IPS DF 6.9 (cell line): ENCODE results near the gene LASP1.

Source experiments
- DNase-seq: peaks from one replicate; pipeline ENCODE4 v3.0.0-alpha.2; 2013; ENCODE audit warnings: low read depth, low spot score
- H3K27ac ChIP-seq: one replicate; pipeline ENCODE4 v1.5.1; 2013; ENCODE audit warnings: low read length, control low read depth
- H3K27me3 ChIP-seq: 2 replicates; pipeline ENCODE4 v1.6.1; 2013; ENCODE audit warnings: mild to moderate bottlenecking, low read length; ENCODE audit not compliant: control insufficient read depth, insufficient read depth
- H3K36me3 ChIP-seq: 2 replicates; pipeline ENCODE4 v1.6.1; 2013; ENCODE audit warnings: low read length; ENCODE audit not compliant: control insufficient read depth, insufficient read depth
- H3K4me1 ChIP-seq: 2 replicates; pipeline ENCODE4 v1.6.1; 2013; ENCODE audit warnings: low read length; ENCODE audit not compliant: control insufficient read depth, insufficient read depth
- H3K4me3 ChIP-seq: 2 replicates; pipeline ENCODE4 v1.5.1; 2013; ENCODE audit warnings: mild to moderate bottlenecking, low read length
- H3K9me3 ChIP-seq: 2 replicates; pipeline ENCODE4 v1.6.1; 2013; ENCODE audit warnings: low read length, inconsistent platforms; ENCODE audit not compliant: control insufficient read depth, insufficient read depth
- WGBS: extraction: QIAGEN DNeasy Blood & Tissue Kit; methylation state at CpG from one replicate; pipeline ENCODE4 v1.1.7; 2013; ENCODE audit warnings: mixed read lengths, missing lambda C conversion rate; ENCODE audit not compliant: insufficient read length, insufficient coverage; 5-methylcytosine and 5-hydroxymethylcytosine counted together

The LASP1 gene, protein sequence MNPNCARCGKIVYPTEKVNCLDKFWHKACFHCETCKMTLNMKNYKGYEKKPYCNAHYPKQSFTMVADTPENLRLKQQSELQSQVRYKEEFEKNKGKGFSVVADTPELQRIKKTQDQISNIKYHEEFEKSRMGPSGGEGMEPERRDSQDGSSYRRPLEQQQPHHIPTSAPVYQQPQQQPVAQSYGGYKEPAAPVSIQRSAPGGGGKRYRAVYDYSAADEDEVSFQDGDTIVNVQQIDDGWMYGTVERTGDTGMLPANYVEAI

GRCh38 chr17:38869526-38870258, at the start of gene LASP1:
Gene LASP1 (plus strand): TSS chr17:38870058. CDS start chr17:38870190, 132 bp downstream.
- DNase-seq, result no peak
- WGBS, result no CpG with 5 or more reads among the region's 73 CpGs
- Histone ChIP-seq H3K4me1 (peaks cover 7% of the 10 kb centered on the region; the same call in 1 of the 2 replicates), H3K4me3 (peak within 1 kb of the TSS; percentile 73), H3K27ac (no peak within 1 kb of the TSS), H3K9me3 (no peaks in the 10 kb centered on the region), H3K27me3 (no peaks in the 10 kb centered on the region), H3K36me3 (no peaks in the 10 kb centered on the region; the same call in 1 of the 2 replicates)

- Histone ChIP-seq H3K4me3 (peak within 1 kb of the TSS; percentile 81; the same call in 1 of the 2 replicates), H3K27ac (no peak within 1 kb of the TSS), H3K4me1 (no peaks in the 10 kb centered on the region), H3K9me3 (no peaks in the 10 kb centered on the region), H3K36me3 (peaks cover 6% of the 10 kb centered on the region), H3K27me3 (no peaks in the 10 kb centered on the region)
- WGBS, result no CpG with 5 or more reads among the region's 55 CpGs
- peak; percentile 89 for DNase-seq
Measured at GRCh38 chr17:38824899-38825761, 44.7 kb upstream of the LASP1 start, which contains the start of gene CWC25. Gene CWC25 (minus strand): TSS chr17:38825321. CDS start chr17:38825183, 138 bp downstream.

GRCh38 chr17:38825762-38826247, 44.1 kb upstream of the LASP1 start:
- Histone ChIP-seq H3K9me3 (no peaks in the 10 kb centered on the region), H3K27ac (no peak overlapping the region), H3K4me3 (peak overlapping the region; percentile 81; the same call in 1 of the 2 replicates), H3K4me1 (no peaks in the 10 kb centered on the region), H3K27me3 (no peaks in the 10 kb centered on the region), H3K36me3 (no peaks in the 10 kb centered on the region; the same call in 1 of the 2 replicates)
- no peak for DNase-seq
- WGBS, result no CpG with 5 or more reads among the region's 17 CpGs

DNA sequence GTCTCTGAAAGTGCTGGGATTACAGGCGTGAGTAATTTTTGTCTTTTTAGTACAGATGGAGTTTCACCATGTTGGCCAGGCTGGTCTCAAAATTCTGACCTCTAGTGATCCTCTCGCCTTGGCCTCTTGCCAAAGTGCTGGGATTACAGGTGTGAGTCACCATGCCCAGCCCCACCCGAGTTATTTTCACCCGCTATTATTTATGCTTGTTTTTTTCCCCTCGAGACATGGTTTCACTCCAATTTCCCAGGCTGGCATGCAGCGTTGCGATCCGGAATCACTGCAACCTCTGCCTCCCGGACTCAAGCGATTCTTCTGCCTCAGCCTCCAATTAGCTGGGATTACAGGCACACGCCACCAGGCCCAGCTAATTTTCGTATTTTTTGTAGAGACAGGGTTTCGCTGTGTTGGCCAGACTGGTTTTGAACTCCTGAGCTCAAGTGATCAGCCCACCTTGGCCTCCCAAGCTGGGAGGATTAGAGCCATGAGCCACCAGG, 25.5 kb upstream of the LASP1 start:
- Histone ChIP-seq H3K9me3 (no peaks in the 10 kb centered on the region), H3K4me3 (no peak overlapping the region), H3K27ac (no peak overlapping the region), H3K27me3 (no peaks in the 10 kb centered on the region), H3K36me3 (peaks cover 16% of the 10 kb centered on the region; the same call in 1 of the 2 replicates), H3K4me1 (peaks cover 1% of the 10 kb centered on the region; the same call in 1 of the 2 replicates)
- no CpG with 5 or more reads among the region's 13 CpGs for WGBS
- no peak for DNase-seq

DNA sequence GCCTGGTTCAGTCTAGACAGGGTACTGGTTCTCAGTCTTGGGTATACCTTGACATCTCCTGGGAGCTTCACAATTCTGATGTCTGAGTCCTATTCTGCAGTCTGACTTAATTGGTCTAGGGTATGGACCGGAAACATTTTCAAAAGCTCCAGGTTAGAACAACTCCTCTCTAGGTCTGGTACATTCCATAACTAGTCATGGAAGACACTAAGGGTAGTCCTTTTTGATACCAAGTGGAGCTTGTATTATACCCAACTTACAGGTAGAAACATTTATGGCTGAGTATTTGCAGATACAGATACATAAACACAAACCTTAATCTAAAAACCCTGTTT, 21.3 kb upstream of the LASP1 start:
- peaks cover 32% of the 10 kb centered on the region; the same call in 1 of the 2 replicates for H3K36me3 ChIP-seq
- no peaks in the 10 kb centered on the region for H3K27me3 ChIP-seq
- no peak overlapping the region for H3K27ac ChIP-seq
- H3K4me1 ChIP-seq, result no peaks in the 10 kb centered on the region
- no peak for DNase-seq
- WGBS, result no CpG with 5 or more reads among the region's 1 CpG
- H3K4me3 ChIP-seq, result no peak overlapping the region
- no peaks in the 10 kb centered on the region for H3K9me3 ChIP-seq

GRCh38 chr17:38848939-38849605, 20.8 kb upstream of the LASP1 start:
- Histone ChIP-seq H3K4me3 (no peak overlapping the region), H3K9me3 (no peaks in the 10 kb centered on the region), H3K27ac (no peak overlapping the region), H3K36me3 (peaks cover 32% of the 10 kb centered on the region; the same call in 1 of the 2 replicates), H3K4me1 (no peaks in the 10 kb centered on the region), H3K27me3 (no peaks in the 10 kb centered on the region)
- DNase-seq, result no peak
- 100% methylated on average over 2 of the region's 16 CpGs for WGBS

DNA sequence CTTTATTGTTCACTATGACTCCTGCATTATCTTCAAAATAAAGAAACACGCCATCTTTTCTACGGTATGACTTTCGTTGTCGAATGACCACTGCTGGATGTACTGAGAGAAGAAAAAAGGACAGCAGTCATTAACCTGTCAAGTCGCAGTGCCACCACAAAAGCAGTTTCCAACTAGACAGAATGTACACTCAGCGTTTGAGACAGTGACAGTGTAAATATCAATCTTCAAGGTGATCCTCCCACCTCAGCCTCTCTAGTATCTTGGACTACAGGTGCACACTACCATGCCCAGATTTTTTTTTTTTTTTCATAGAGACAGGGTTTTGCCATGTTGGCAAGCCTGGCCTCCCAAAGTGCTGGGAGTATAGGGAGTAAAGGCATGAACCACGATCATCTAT, 19.5 kb upstream of the LASP1 start:
- H3K4me1 ChIP-seq, result no peaks in the 10 kb centered on the region
- no peaks in the 10 kb centered on the region for H3K27me3 ChIP-seq
- H3K27ac ChIP-seq, result no peak overlapping the region
- no peak overlapping the region for H3K4me3 ChIP-seq
- DNase-seq, result no peak
- peaks cover 32% of the 10 kb centered on the region; the same call in 1 of the 2 replicates for H3K36me3 ChIP-seq
- H3K9me3 ChIP-seq, result no peaks in the 10 kb centered on the region
- WGBS, result no CpG with 5 or more reads among the region's 7 CpGs

GRCh38 chr17:38851434-38851833, 18.4 kb upstream of the LASP1 start:
- H3K27me3 ChIP-seq, result no peaks in the 10 kb centered on the region
- H3K9me3 ChIP-seq, result no peaks in the 10 kb centered on the region
- H3K36me3 ChIP-seq, result peaks cover 32% of the 10 kb centered on the region; the same call in 1 of the 2 replicates
- DNase-seq, result no peak
- peak overlapping the region; percentile 22; the same call in 1 of the 2 replicates for H3K4me3 ChIP-seq
- H3K27ac ChIP-seq, result no peak overlapping the region
- WGBS, result no CpG with 5 or more reads among the region's 2 CpGs
- H3K4me1 ChIP-seq, result no peaks in the 10 kb centered on the region

GRCh38 chr17:38852771-38853291, 17.0 kb upstream of the LASP1 start:
- no peaks in the 10 kb centered on the region for H3K9me3 ChIP-seq
- H3K4me3 ChIP-seq, result peak overlapping the region; percentile 63
- no peaks in the 10 kb centered on the region for H3K4me1 ChIP-seq
- no CpG with 5 or more reads among the region's 19 CpGs for WGBS
- no peaks in the 10 kb centered on the region for H3K27me3 ChIP-seq
- DNase-seq, result no peak
- no peak overlapping the region for H3K27ac ChIP-seq
- H3K36me3 ChIP-seq, result peaks cover 26% of the 10 kb centered on the region; the same call in 1 of the 2 replicates
